OCI-LY3 (cell line): Measurements from ENCODE around the gene FAM161B.

Experiments used
- H2AFZ ChIP-seq: fragments of 200-600, 300-600 bp; shearing (Covaris generic); 2 replicates; pipeline ENCODE4 v1.6.0; 2014; ENCODE audit warnings: antibody characterized with exemption, low read depth, low read length
- H3K27ac ChIP-seq: fragments of 200-600, 300-600 bp; sonication (generic); 2 replicates; pipeline ENCODE4 v1.5.1; 2014; ENCODE audit warnings: mild to moderate bottlenecking, low read length, moderate library complexity, mixed read lengths
- H3K27me3 ChIP-seq: fragments of 200-600, 300-600 bp; sonication (generic); 2 replicates; pipeline ENCODE4 v1.6.1; 2014; ENCODE audit warnings: low read depth, low read length, mixed read lengths
- H3K36me3 ChIP-seq: fragments of 200-600, 300-600 bp; sonication (generic); replicated peaks from 2 replicates; pipeline ENCODE3; 2014; ENCODE audit warnings: low read depth, low read length, mixed read lengths
- H3K4me1 ChIP-seq: fragments of 300-600, 200-600 bp; sonication (generic); 2 replicates; pipeline ENCODE4 v1.6.1; 2014; ENCODE audit warnings: low read length, mixed read lengths
- H3K4me2 ChIP-seq: fragments of 200-600, 300-600 bp; sonication (generic); 2 replicates; pipeline ENCODE4 v1.6.1; 2014; ENCODE audit warnings: low read length, mixed read lengths
- H3K4me3 ChIP-seq: fragments of 300-600, 200-600 bp; sonication (generic); 2 replicates; pipeline ENCODE4 v1.5.1; 2014; ENCODE audit warnings: antibody characterized with exemption, mild to moderate bottlenecking, low read length, moderate library complexity
- H3K79me2 ChIP-seq: fragments of 300-600, 200-600 bp; shearing (Covaris generic); 2 replicates; pipeline ENCODE4 v1.6.1; 2014; ENCODE audit warnings: mild to moderate bottlenecking, low read length, mixed read lengths
- H3K9ac ChIP-seq: fragments of 300-600, 200-600 bp; shearing (Covaris generic); 2 replicates; pipeline ENCODE4 v1.6.0; 2014; ENCODE audit warnings: mild to moderate bottlenecking, low read length, moderate library complexity
- H3K9me3 ChIP-seq: fragments of 200-600, 300-600 bp; shearing (Covaris generic); 2 replicates; pipeline ENCODE4 v1.6.1; 2014; ENCODE audit warnings: low read length, mixed read lengths; ENCODE audit not compliant: insufficient read depth
- H4K20me1 ChIP-seq: fragments of 200-600, 300-600 bp; sonication (generic); 2 replicates; pipeline ENCODE4 v1.6.1; 2016; ENCODE audit warnings: low read length, mixed read lengths; ENCODE audit not compliant: insufficient read depth
- EZH2phosphoT487 ChIP-seq: fragments of 200-600 bp; shearing (Covaris generic); IDR thresholded peaks from 2 replicates; pipeline ENCODE4 v1.6.1; 2018; ENCODE audit warnings: antibody characterized with exemption, mixed run types, low read depth
- TF ChIP-seq, protein P1 (sequence below): fragments of 200-600, 300-600 bp; sonication (generic); IDR thresholded peaks from 2 replicates; pipeline ENCODE4 v1.5.1; 2014; ENCODE audit warnings: antibody characterized with exemption, low read length, low read depth

FAM161B gene

GRCh38 chr14:73886449-73887317 is 63.2 kb downstream of the FAM161B start, which contains the start of gene ZNF410:
TSS of gene ZNF410 (plus strand) at chr14:73886859. CDS start at chr14:73892176, 5,317 bp downstream.
- Histone ChIP-seq H4K20me1 (no peaks in the 10 kb centered on the region; the same call in 1 of the 2 replicates), H3K4me1 (peaks cover 24% of the 10 kb centered on the region), H3K36me3 (no peaks in the 10 kb centered on the region), H3K4me3 (peak within 1 kb of the TSS; percentile 96), H2AFZ (peak within 1 kb of the TSS; percentile 94), H3K79me2 (peaks cover 63% of the 10 kb centered on the region), H3K4me2 (peak within 1 kb of the TSS; percentile 87), H3K9me3 (no peaks in the 10 kb centered on the region), H3K27ac (peak within 1 kb of the TSS; percentile 60), H3K9ac (peak within 1 kb of the TSS; percentile 93), H3K27me3 (no peaks in the 10 kb centered on the region)
- no peak for TF ChIP-seq EZH2phosphoT487
- TF ChIP-seq, protein P1, sequence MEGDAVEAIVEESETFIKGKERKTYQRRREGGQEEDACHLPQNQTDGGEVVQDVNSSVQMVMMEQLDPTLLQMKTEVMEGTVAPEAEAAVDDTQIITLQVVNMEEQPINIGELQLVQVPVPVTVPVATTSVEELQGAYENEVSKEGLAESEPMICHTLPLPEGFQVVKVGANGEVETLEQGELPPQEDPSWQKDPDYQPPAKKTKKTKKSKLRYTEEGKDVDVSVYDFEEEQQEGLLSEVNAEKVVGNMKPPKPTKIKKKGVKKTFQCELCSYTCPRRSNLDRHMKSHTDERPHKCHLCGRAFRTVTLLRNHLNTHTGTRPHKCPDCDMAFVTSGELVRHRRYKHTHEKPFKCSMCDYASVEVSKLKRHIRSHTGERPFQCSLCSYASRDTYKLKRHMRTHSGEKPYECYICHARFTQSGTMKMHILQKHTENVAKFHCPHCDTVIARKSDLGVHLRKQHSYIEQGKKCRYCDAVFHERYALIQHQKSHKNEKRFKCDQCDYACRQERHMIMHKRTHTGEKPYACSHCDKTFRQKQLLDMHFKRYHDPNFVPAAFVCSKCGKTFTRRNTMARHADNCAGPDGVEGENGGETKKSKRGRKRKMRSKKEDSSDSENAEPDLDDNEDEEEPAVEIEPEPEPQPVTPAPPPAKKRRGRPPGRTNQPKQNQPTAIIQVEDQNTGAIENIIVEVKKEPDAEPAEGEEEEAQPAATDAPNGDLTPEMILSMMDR, result no peak

DNA sequence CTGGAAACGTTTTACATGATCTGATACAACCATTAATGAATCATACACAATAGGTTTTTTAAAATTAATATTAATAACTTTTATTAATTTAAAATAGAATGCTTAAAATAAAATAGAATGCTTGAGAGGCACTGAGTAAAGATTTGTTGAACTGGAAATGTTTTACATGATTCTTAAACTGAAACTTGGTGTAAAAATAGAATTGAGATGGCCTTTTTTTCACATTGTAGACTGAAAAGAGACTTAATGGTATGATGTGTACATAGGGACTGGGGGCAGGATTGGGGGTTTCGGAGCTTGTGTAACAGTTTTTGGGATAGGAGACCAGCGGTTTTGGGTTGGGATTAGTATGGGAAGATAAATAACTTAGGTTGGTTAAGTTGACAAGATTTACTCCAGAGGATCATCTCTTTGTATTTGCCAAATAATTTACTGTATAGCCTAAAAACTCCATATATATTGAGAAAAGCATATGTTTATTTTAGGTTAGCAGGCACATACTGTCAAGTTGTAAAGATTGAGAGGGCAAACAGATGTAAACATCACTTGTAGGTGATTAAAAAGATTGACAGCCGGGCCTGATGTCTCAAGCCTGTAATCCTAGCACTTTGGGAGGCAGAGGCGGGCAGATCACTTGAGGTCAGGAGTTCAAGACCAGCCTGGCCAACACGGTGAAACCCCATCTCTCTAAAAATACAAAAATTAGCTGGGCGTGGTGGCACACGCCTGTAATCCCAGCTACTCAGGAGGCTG is 65.3 kb downstream of the FAM161B start:
- H4K20me1 ChIP-seq, result no peaks in the 10 kb centered on the region; the same call in 1 of the 2 replicates
- no peaks in the 10 kb centered on the region for H3K27me3 ChIP-seq
- no peaks in the 10 kb centered on the region for H3K9me3 ChIP-seq
- no peak overlapping the region for H3K4me2 ChIP-seq
- H3K27ac ChIP-seq, result no peak overlapping the region
- no peak overlapping the region for H2AFZ ChIP-seq
- TF ChIP-seq, protein P1, result no peak
- TF ChIP-seq EZH2phosphoT487, result no peak
- H3K36me3 ChIP-seq, result no peaks in the 10 kb centered on the region
- H3K79me2 ChIP-seq, result peaks cover 42% of the 10 kb centered on the region
- H3K4me3 ChIP-seq, result no peak overlapping the region
- H3K4me1 ChIP-seq, result peaks cover 24% of the 10 kb centered on the region
- H3K9ac ChIP-seq, result no peak overlapping the region
